Amniotic epithelial cell (primary cell): Measurements from ENCODE around the gene WFDC6.

Experiments
- DNase-seq: peaks from one replicate; pipeline ENCODE4 v3.0.0-alpha.2; 2010; ENCODE audit warnings: low read depth

The WFDC6 gene

GRCh38 chr20:45515147-45515913, 24.0 kb downstream of the WFDC6 start, which contains the start of gene SPINT3:
TSS of gene SPINT3 (minus strand) at chr20:45515622. CDS start at chr20:45515608, 14 bp downstream.
- no peak for DNase-seq

GRCh38 chr20:45510242-45510862, 28.9 kb downstream of the WFDC6 start:
- DNase-seq = peak; percentile 31

GRCh38 chr20:45509091-45509490, 30.2 kb downstream of the WFDC6 start:
- DNase-seq = no peak

- DNase-seq = no peak
These were observed 31.0 kb downstream of the WFDC6 start for GRCh38 chr20:45508068-45508886.

- DNase-seq = peak; percentile 14
These were observed 32.1 kb downstream of the WFDC6 start for GRCh38 chr20:45507011-45507820.

GRCh38 chr20:45506398-45506797, 32.9 kb downstream of the WFDC6 start:
- no peak for DNase-seq

- DNase-seq = no peak
These were observed 35.9 kb downstream of the WFDC6 start for GRCh38 chr20:45503403-45503802.

- DNase-seq = no peak
These were observed 36.7 kb downstream of the WFDC6 start for GRCh38 chr20:45502561-45502960.

GRCh38 chr20:45501600-45501999, 37.7 kb downstream of the WFDC6 start:
- no peak for DNase-seq

GRCh38 chr20:45500022-45500421, 39.3 kb downstream of the WFDC6 start:
- DNase-seq = no peak

GRCh38 chr20:45497971-45498494, 41.2 kb downstream of the WFDC6 start:
- no peak for DNase-seq

GRCh38 chr20:45496166-45496565, 43.1 kb downstream of the WFDC6 start:
- no peak for DNase-seq

GRCh38 chr20:45495501-45495941, 43.8 kb downstream of the WFDC6 start:
- DNase-seq = peak; percentile 7

- DNase-seq = peak; percentile 20
These were observed 50.2 kb downstream of the WFDC6 start for GRCh38 chr20:45489083-45489531.

GRCh38 chr20:45487231-45487635, 52.0 kb downstream of the WFDC6 start:
- no peak for DNase-seq

GRCh38 chr20:45485388-45485787, 53.9 kb downstream of the WFDC6 start:
- no peak for DNase-seq

- no peak for DNase-seq
These were observed 54.6 kb downstream of the WFDC6 start for GRCh38 chr20:45484676-45485075.
